ENCODE data around the gene GMPR2. TPM values are rescaled to one million over a fixed set of nuclear protein-coding genes. Genes with fewer than 3 reads are reported as not detected.
A peak's percentile ranks its signal among the peaks of the same experiment; 100 is the strongest.
"Not testable (repeated sequence)": the region's sequence is repeated elsewhere in the genome, so short reads cannot be mapped to it uniquely, and the experiment has no call there.

Gene GMPR2
- total RNA-seq, 1 experiment from 2014 or later: 81.6 TPM

- Histone ChIP-seq H3K27me3 (ENCODE audit: control insufficient read depth, insufficient read depth, low read length) (no peaks in the 10 kb centered on the region), H3K4me3 (ENCODE audit: insufficient read depth, low read depth, low read length) (peak within 1 kb of the TSS; percentile 90), H3K36me3 (replicated peaks; ENCODE audit: control insufficient read depth, insufficient read depth, low read length) (peaks cover 17% of the 10 kb centered on the region)
- peak; percentile 98 for DNase-seq
These were observed 19.5 kb upstream of the GMPR2 start, which contains the start of gene CHMP4A for GRCh38 chr14:24212924-24213865. TSS of gene CHMP4A (minus strand) at chr14:24213488. CDS start at chr14:24213439, 49 bp downstream.

- no peak for DNase-seq
- peak overlapping the region; percentile 37 for H3K4me3 ChIP-seq (ENCODE audit: insufficient read depth, low read depth, low read length)
- no peaks in the 10 kb centered on the region for H3K27me3 ChIP-seq (ENCODE audit: control insufficient read depth, insufficient read depth, low read length)
- H3K36me3 ChIP-seq (replicated peaks; ENCODE audit: control insufficient read depth, insufficient read depth, low read length): peaks cover 15% of the 10 kb centered on the region
These were observed 18.7 kb upstream of the GMPR2 start for GRCh38 chr14:24213866-24214662.

- Histone ChIP-seq H3K27me3 (ENCODE audit: control insufficient read depth, insufficient read depth, low read length) (no peaks in the 10 kb centered on the region), H3K4me3 (ENCODE audit: insufficient read depth, low read depth, low read length) (peak within 1 kb of the TSS; percentile 74), H3K36me3 (replicated peaks; ENCODE audit: control insufficient read depth, insufficient read depth, low read length) (peaks cover 3% of the 10 kb centered on the region)
- DNase-seq: peak; percentile 93
These were observed 17.0 kb upstream of the GMPR2 start, which contains the start of gene MDP1 for GRCh38 chr14:24215495-24216344. TSS of gene MDP1 (minus strand) at chr14:24216066. CDS start at chr14:24215955, 111 bp downstream.

GRCh38 chr14:24216345-24216699 lies 16.4 kb upstream of the GMPR2 start:
- Histone ChIP-seq H3K27me3 (ENCODE audit: control insufficient read depth, insufficient read depth, low read length) (no peaks in the 10 kb centered on the region), H3K4me3 (ENCODE audit: insufficient read depth, low read depth, low read length) (no peak overlapping the region), H3K36me3 (replicated peaks; ENCODE audit: control insufficient read depth, insufficient read depth, low read length) (peaks cover 3% of the 10 kb centered on the region)
- DNase-seq: no peak

- H3K27me3 ChIP-seq (ENCODE audit: control insufficient read depth, insufficient read depth, low read length); H3K36me3 ChIP-seq (replicated peaks; ENCODE audit: control insufficient read depth, insufficient read depth, low read length); H3K4me3 ChIP-seq (ENCODE audit: insufficient read depth, low read depth, low read length); DNase-seq: not testable (repeated sequence)
These were observed 15.9 kb upstream of the GMPR2 start for GRCh38 chr14:24216876-24217275.

- Histone ChIP-seq H3K27me3 (ENCODE audit: control insufficient read depth, insufficient read depth, low read length) (no peaks in the 10 kb centered on the region), H3K4me3 (ENCODE audit: insufficient read depth, low read depth, low read length) (no peak overlapping the region), H3K36me3 (replicated peaks; ENCODE audit: control insufficient read depth, insufficient read depth, low read length) (peaks cover 3% of the 10 kb centered on the region)
- DNase-seq: no peak
These were observed 13.6 kb upstream of the GMPR2 start for GRCh38 chr14:24219080-24219479.

- no peak for DNase-seq
- H3K4me3 ChIP-seq (ENCODE audit: insufficient read depth, low read depth, low read length): no peak overlapping the region
- peaks cover 3% of the 10 kb centered on the region for H3K36me3 ChIP-seq (replicated peaks; ENCODE audit: control insufficient read depth, insufficient read depth, low read length)
- H3K27me3 ChIP-seq (ENCODE audit: control insufficient read depth, insufficient read depth, low read length): no peaks in the 10 kb centered on the region
These were observed 13.2 kb upstream of the GMPR2 start for GRCh38 chr14:24219521-24219920.

GRCh38 chr14:24222987-24223386 lies 9.7 kb upstream of the GMPR2 start:
- H3K27me3 ChIP-seq (ENCODE audit: control insufficient read depth, insufficient read depth, low read length); H3K36me3 ChIP-seq (replicated peaks; ENCODE audit: control insufficient read depth, insufficient read depth, low read length); DNase-seq; H3K4me3 ChIP-seq (ENCODE audit: insufficient read depth, low read depth, low read length): not testable (repeated sequence)

GRCh38 chr14:24224618-24225071 lies 8.1 kb upstream of the GMPR2 start:
- no peak for DNase-seq
- no peak overlapping the region for H3K4me3 ChIP-seq (ENCODE audit: insufficient read depth, low read depth, low read length)
- no peaks in the 10 kb centered on the region for H3K27me3 ChIP-seq (ENCODE audit: control insufficient read depth, insufficient read depth, low read length)

GRCh38 chr14:24226473-24226872 lies 6.3 kb upstream of the GMPR2 start:
- H3K4me3 ChIP-seq (ENCODE audit: insufficient read depth, low read depth, low read length): no peak overlapping the region
- no peak for DNase-seq
- H3K27me3 ChIP-seq (ENCODE audit: control insufficient read depth, insufficient read depth, low read length): no peaks in the 10 kb centered on the region
- H3K36me3 ChIP-seq (replicated peaks; ENCODE audit: control insufficient read depth, insufficient read depth, low read length): no peaks in the 10 kb centered on the region

More at GRCh38 chr14:24224618-24225071, 8.1 kb upstream of the GMPR2 start:
- H3K36me3 ChIP-seq (replicated peaks; ENCODE audit: control insufficient read depth, insufficient read depth, low read length): no peaks in the 10 kb centered on the region

GRCh38 chr14:24228902-24229301 lies 3.8 kb upstream of the GMPR2 start:
- Histone ChIP-seq H3K4me3 (ENCODE audit: insufficient read depth, low read depth, low read length) (no peak overlapping the region), H3K27me3 (ENCODE audit: control insufficient read depth, insufficient read depth, low read length) (no peaks in the 10 kb centered on the region), H3K36me3 (replicated peaks; ENCODE audit: control insufficient read depth, insufficient read depth, low read length) (no peaks in the 10 kb centered on the region)
- DNase-seq: no peak

GRCh38 chr14:24231263-24232120 lies 1.2 kb upstream of the GMPR2 start:
- DNase-seq: peak; percentile 84
- Histone ChIP-seq H3K27me3 (ENCODE audit: control insufficient read depth, insufficient read depth, low read length) (no peaks in the 10 kb centered on the region), H3K4me3 (ENCODE audit: insufficient read depth, low read depth, low read length) (peak overlapping the region; percentile 87), H3K36me3 (replicated peaks; ENCODE audit: control insufficient read depth, insufficient read depth, low read length) (peaks cover 3% of the 10 kb centered on the region)

GRCh38 chr14:24232121-24232644 lies 546 bp upstream of the GMPR2 start, which contains the start of gene NEDD8:
TSS of gene NEDD8 (minus strand) at chr14:24232367. CDS start at chr14:24232267, 100 bp downstream.
- DNase-seq: peak; percentile 92
- Histone ChIP-seq H3K4me3 (ENCODE audit: insufficient read depth, low read depth, low read length) (peak within 1 kb of the TSS; percentile 87), H3K36me3 (replicated peaks; ENCODE audit: control insufficient read depth, insufficient read depth, low read length) (peaks cover 8% of the 10 kb centered on the region), H3K27me3 (ENCODE audit: control insufficient read depth, insufficient read depth, low read length) (no peaks in the 10 kb centered on the region)
